ENCODE measurements around the gene ENDOV. TPM values are rescaled to one million over a fixed set of nuclear protein-coding genes. Genes with fewer than 3 reads are reported as not detected.

ENDOV gene
- total RNA-seq, 1 donor from 2014 or later, result 40.7 TPM

GRCh38 chr17:80486692-80487091, 71.7 kb downstream of the ENDOV start:
- H3K4me3 Mint-ChIP-seq (ENCODE audit: unreplicated experiment), result no peak overlapping the region
- H3K36me3 Mint-ChIP-seq (ENCODE audit: low read depth, unreplicated experiment), result no peaks in the 10 kb centered on the region
- no peak for TF ChIP-seq CTCF (IDR thresholded peaks at IDR 0.05; ENCODE audit: unreplicated experiment)

GRCh38 chr17:80487511-80487910, 72.5 kb downstream of the ENDOV start:
- no peaks in the 10 kb centered on the region for H3K9me3 Mint-ChIP-seq (ENCODE audit: unreplicated experiment)
- no peaks in the 10 kb centered on the region for H3K36me3 Mint-ChIP-seq (ENCODE audit: low read depth, unreplicated experiment)
- H3K27ac Mint-ChIP-seq (ENCODE audit: unreplicated experiment), result no peak overlapping the region
- no peak for TF ChIP-seq CTCF (IDR thresholded peaks at IDR 0.05; ENCODE audit: unreplicated experiment)
- DNase-seq (ENCODE audit: low spot score), result no peak
- no peaks in the 10 kb centered on the region for H3K4me1 Mint-ChIP-seq (ENCODE audit: unreplicated experiment)
- H3K27me3 Mint-ChIP-seq (ENCODE audit: unreplicated experiment), result peaks cover 8% of the 10 kb centered on the region
- no peak overlapping the region for H3K4me3 Mint-ChIP-seq (ENCODE audit: unreplicated experiment)

More at GRCh38 chr17:80486692-80487091, 71.7 kb downstream of the ENDOV start:
- Mint-ChIP-seq H3K9me3 (ENCODE audit: unreplicated experiment) (no peaks in the 10 kb centered on the region), H3K4me1 (ENCODE audit: unreplicated experiment) (no peaks in the 10 kb centered on the region), H3K27ac (ENCODE audit: unreplicated experiment) (no peak overlapping the region), H3K27me3 (ENCODE audit: unreplicated experiment) (peaks cover 7% of the 10 kb centered on the region)
- DNase-seq (ENCODE audit: low spot score), result no peak

Small RNA genes within 50 kb of the gene (microRNA-seq; reads per million reads assigned to microRNA genes)
- gene MIR4730 (ENCODE audit: unreplicated experiment), result not detected

Other genes with a start within 250 kb of the ENDOV start
- 0.64 TPM for gene CARD14, start 245.1 kb upstream of the ENDOV start, total RNA-seq (ENCODE audit: unreplicated experiment)
- gene SGSH, start 194.8 kb upstream of the ENDOV start, total RNA-seq (ENCODE audit: unreplicated experiment), result 76.0 TPM
- 50.1 TPM for gene SLC26A11, start 194.7 kb upstream of the ENDOV start, total RNA-seq (ENCODE audit: unreplicated experiment)
- gene RNF213, start 154.3 kb upstream of the ENDOV start, total RNA-seq (ENCODE audit: unreplicated experiment), result 110 TPM
- gene NPTX1, start 61.4 kb downstream of the ENDOV start, total RNA-seq (ENCODE audit: unreplicated experiment), result 0.10 TPM
- 36.7 TPM for gene RPTOR, start 129.7 kb downstream of the ENDOV start, total RNA-seq (ENCODE audit: unreplicated experiment)

Data from endothelial cell (in vitro differentiated cells).